ENCODE results near the gene NDUFS6.

NDUFS6 gene

DNA sequence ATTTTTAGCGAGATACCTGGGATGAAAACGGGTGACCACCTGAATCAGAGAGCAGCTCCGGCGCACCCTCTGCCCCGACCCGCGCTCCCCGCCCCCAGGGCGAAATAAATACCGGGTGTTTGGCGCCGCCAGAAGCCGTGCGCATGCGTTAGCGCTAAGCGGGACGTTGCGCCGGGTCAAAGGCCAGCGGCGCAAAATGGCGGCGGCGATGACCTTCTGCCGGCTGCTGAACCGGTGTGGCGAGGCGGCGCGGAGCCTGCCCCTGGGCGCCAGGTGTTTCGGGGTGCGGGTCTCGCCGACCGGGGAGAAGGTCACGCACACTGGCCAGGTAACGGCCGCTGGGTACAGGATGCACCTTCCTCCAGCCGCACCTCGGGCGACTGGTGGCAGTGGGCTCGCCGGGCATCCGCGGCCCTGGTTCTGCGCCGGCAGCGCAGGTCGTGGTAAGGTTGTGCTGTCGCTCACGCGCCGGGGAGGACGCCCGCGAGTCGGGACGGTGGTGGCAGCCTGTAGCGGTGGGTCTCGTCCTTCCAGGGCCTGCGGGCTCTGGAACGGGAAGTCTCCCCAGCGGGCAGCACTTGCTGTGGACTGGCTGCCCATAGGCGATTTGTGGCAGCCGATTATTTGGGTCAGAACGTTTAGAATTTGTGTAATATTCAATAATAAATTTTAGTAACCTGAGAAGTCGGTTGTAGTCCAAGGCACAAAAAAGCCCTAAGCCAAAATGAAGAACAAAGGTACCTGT, at the start of gene NDUFS6:
TSS of gene NDUFS6 (plus strand) at position 186 of the 745 bp plus-strand sequence. CDS start at position 197, 11 bp downstream.
- peak; percentile 76 for DNase-seq

GRCh38 chr5:1751864-1752822, 49.1 kb upstream of the NDUFS6 start:
- DNase-seq, result no peak

GRCh38 chr5:1752881-1753280, 48.3 kb upstream of the NDUFS6 start:
- DNase-seq, result no peak

GRCh38 chr5:1753490-1753889, 47.7 kb upstream of the NDUFS6 start:
- DNase-seq, result no peak

- DNase-seq, result no peak
These were observed 46.5 kb upstream of the NDUFS6 start for GRCh38 chr5:1754531-1755220.

- no peak for DNase-seq
These were observed 45.8 kb upstream of the NDUFS6 start for GRCh38 chr5:1755321-1755949.

DNA sequence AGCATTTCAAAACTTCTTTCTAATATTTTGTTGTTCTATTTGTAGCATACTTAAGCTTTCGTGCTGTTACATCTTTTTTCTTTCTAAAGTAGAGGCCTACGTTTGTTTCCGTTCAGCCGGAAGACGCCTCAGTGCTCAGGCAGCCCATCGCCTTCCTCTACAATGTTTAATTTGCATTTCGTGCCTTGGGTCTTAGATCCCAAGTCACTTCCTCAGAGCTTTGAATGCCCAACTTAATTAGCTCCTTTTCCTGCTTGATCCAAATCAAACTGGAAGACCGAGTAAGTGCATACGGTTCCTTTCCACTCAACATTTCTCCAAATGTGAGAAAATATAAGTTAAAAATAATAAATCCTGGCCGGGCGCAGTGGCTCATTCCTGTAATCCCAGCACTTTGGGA, 44.7 kb upstream of the NDUFS6 start:
- DNase-seq, result no peak

GRCh38 chr5:1757511-1757910, 43.7 kb upstream of the NDUFS6 start:
- no peak for DNase-seq

DNA sequence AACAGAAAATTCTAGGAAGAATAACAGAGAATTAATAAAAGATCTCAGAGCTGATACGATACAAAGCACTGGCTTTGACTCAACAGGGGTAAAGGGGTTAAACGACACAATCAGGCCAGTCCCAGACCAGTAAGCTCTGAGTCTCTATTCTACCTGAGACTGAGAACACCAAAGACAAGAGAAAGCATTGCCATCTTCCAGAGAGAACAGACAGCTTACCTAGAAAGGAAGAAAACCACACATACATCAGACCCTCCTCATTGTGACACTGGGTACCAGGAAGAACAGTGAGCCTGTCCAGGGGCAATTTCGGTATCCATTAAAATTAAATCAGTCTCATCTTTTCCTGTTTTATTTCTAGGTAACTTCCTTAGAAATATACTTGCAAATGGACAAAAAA, 42.6 kb upstream of the NDUFS6 start:
- no peak for DNase-seq

- no peak for DNase-seq
These were observed 41.7 kb upstream of the NDUFS6 start for GRCh38 chr5:1759378-1759970.

DNA sequence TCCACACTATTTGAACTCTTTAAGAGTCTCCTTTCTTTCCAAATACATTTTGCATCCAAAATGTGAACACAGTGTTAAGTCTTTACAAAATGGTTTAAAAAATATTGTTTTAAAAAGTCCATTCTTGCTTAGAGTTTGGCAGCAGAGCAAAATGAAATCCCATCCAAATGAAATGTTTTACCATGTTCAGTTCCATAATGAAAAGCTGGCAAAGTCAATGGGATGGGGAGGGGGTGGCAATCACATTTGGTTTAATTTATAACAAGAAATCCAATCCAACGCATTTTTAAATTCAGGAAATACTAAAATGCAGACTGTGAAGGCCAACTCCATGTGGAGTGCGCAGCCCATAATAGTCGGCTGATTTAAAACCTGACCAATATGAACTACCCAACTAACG, 41.0 kb upstream of the NDUFS6 start:
- DNase-seq, result no peak

- no peak for DNase-seq
These were observed 40.4 kb upstream of the NDUFS6 start for GRCh38 chr5:1760656-1761452.

DNA sequence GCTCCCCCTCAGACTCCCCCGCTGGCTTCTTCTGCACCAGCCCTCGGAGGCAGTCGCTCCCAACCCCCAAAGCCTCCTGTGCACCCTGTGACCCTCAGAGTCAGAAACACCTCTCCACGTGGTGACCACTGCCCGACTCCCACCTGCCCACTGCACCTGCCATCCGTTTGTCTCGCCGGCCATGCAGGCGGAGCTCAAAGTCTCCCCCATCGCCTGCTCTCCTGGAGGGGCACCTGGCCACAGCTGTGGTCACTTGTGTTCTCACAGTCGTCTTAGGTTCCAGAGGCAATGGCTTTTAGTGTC, 39.8 kb upstream of the NDUFS6 start:
- no peak for DNase-seq

GRCh38 chr5:1762121-1762882, 38.9 kb upstream of the NDUFS6 start:
- no peak for DNase-seq

DNA sequence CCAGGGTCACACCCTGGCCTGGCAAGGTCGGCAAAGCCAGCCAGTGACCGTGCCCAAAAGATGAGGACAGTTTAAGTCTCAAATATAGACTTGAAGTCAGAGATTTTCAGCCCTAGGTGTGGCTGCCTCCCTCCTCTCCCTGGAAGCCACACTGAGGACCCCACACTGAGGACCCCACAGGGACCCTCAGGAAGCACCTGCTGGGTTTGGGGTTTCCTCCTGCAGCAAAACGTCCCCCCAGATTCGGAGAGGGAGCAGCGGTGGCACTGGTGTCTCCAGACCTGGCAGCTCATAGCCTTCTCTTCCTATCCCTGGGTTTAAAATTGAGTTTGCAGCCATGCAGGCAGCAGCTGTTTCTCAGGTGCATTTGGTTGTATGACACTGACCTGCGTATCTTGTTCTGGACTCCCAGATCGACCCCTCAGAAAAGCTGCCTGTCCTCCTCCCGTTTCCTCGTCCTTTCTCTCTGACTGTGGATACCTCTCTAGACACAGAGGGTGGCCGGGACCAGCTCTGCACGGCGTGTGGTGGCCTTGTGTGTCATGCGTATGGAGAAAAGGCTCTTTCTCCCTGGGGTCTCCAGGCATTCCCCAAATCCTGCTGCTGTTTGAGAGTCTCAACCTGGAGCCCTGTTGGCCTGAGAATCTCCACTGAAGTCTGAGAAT, 38.2 kb upstream of the NDUFS6 start:
- DNase-seq, result no peak

- no peak for DNase-seq
These were observed 37.7 kb upstream of the NDUFS6 start for GRCh38 chr5:1763548-1763911.

- no peak for DNase-seq
These were observed 37.1 kb upstream of the NDUFS6 start for GRCh38 chr5:1763960-1764605.

GRCh38 chr5:1764606-1764960, 36.6 kb upstream of the NDUFS6 start:
- DNase-seq, result no peak

GRCh38 chr5:1765141-1765879, 35.9 kb upstream of the NDUFS6 start:
- no peak for DNase-seq

Measured in NCI-H510A treated with DMSO at 0.1 percent for 48 hours (cell line).